ENCODE data around the gene UNC119B. TPM values are rescaled to one million over a fixed set of nuclear protein-coding genes. Genes with fewer than 3 reads are reported as not detected.

Gene UNC119B
- 19.3 and 26.3 TPM in 2 replicates for total RNA-seq (2014; rRNA removed; shearing (Covaris generic))

GRCh38 chr12:120710031-120710804 is at the start of gene UNC119B:
Gene UNC119B (plus strand): TSS chr12:120710458. CDS start chr12:120710475, 17 bp downstream.

GRCh38 chr12:120686690-120687577 is 23.3 kb upstream of the UNC119B start, which contains the start of gene MLEC:
Gene MLEC (plus strand): TSS chr12:120687149. CDS start chr12:120687297, 148 bp downstream.

DNA sequence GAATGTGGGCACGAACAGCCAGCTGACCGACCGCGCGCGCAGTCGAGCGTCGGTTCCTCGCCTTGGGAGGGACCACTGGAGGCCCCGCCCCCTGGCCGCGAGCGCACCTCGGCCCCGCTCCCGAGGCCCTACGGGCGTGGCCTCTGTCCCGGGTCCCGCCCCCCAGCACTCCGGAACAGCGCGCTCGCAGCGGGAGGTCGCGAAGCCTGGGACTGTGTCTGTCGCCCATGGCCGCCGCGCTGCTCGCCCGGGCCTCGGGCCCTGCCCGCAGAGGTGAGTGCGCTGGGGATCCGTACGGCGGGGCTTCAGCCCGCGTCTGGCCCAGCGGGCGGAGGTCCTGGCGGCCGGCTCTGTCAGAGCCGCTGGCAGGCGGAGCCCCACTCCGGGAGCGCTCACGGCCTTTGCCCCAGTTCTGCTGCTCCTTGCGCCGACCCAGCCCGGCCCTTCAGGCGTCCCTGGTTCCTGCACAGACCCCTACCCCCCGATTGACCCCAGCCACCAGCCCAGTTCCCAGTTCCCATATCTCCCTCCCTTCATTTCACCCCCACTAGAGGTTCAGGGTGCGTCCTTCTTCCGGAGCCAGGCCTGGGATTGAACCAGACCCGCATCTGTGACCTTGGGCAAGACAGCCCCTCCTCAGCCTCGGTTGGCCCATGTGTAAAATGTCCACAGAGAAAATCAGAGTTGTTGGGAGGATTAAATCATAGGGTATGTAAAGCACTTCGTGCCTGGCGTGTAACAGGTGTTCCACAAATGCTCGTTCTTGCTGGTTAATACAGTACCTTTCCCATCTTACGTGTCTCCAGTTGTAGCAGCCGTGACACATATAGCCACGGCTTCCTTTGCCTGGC is 15.6 kb downstream of the UNC119B start, which contains the start of gene ACADS:
TSS of gene ACADS (plus strand) at position 168 of the 851 bp plus-strand sequence. CDS start at position 228, 60 bp downstream.

Other genes starting within 250 kb of the UNC119B start
- 187 and 192 TPM in 2 replicates for gene SRSF9, start 240.7 kb upstream of the UNC119B start, total RNA-seq (2014; rRNA removed; shearing (Covaris generic))
- gene DYNLL1, start 214.3 kb upstream of the UNC119B start, total RNA-seq (2014; rRNA removed; shearing (Covaris generic)) = 261 and 283 TPM in 2 replicates
- gene COQ5, start 181.3 kb upstream of the UNC119B start, total RNA-seq (2014; rRNA removed; shearing (Covaris generic)) = 35.6 and 40.7 TPM in 2 replicates
- gene RNF10, start 176.1 kb upstream of the UNC119B start, total RNA-seq (2014; rRNA removed; shearing (Covaris generic)) = 45.1 and 59.2 TPM in 2 replicates
- gene POP5, start 129.1 kb upstream of the UNC119B start, total RNA-seq (2014; rRNA removed; shearing (Covaris generic)) = 70.6 and 71.3 TPM in 2 replicates
- gene CABP1, start 69.8 kb upstream of the UNC119B start, total RNA-seq (2014; rRNA removed; shearing (Covaris generic)) = not detected in 2 replicates
- 79.1 and 82.7 TPM in 2 replicates for gene MLEC, start 23.3 kb upstream of the UNC119B start, total RNA-seq (2014; rRNA removed; shearing (Covaris generic))
- 11.9 and 12.7 TPM in 2 replicates for gene ACADS, start 15.4 kb downstream of the UNC119B start, total RNA-seq (2014; rRNA removed; shearing (Covaris generic))
- 8.7 and 9.3 TPM in 2 replicates for gene SPPL3, start 193.9 kb downstream of the UNC119B start, total RNA-seq (2014; rRNA removed; shearing (Covaris generic))

Data from A375 (cell line).